ENCODE measurements around the gene BCDIN3D.
"Not testable (repeated sequence)": the region's sequence is repeated elsewhere in the genome, so short reads cannot be mapped to it uniquely, and the experiment has no call there.

BCDIN3D gene

GRCh38 chr12:49842519-49843352 lies at the start of gene BCDIN3D:
Gene BCDIN3D, minus strand, starts transcription at chr12:49843106. Its CDS starts 19 bp downstream, at chr12:49843087.
- DNase-seq: peak; percentile 76

- DNase-seq: peak; percentile 29
Measured at GRCh38 chr12:49892084-49892731, 49.3 kb upstream of the BCDIN3D start.

GRCh38 chr12:49891476-49891875 lies 48.6 kb upstream of the BCDIN3D start:
- no peak for DNase-seq

- no peak for DNase-seq
Measured at GRCh38 chr12:49891012-49891411, 48.1 kb upstream of the BCDIN3D start.

GRCh38 chr12:49890096-49890461 lies 47.2 kb upstream of the BCDIN3D start:
- no peak for DNase-seq

- no peak for DNase-seq
Measured at GRCh38 chr12:49889361-49890095, 46.6 kb upstream of the BCDIN3D start.

- no peak for DNase-seq
Measured at GRCh38 chr12:49888461-49889151, 45.7 kb upstream of the BCDIN3D start.

GRCh38 chr12:49887536-49888401 lies 44.9 kb upstream of the BCDIN3D start:
- no peak for DNase-seq

GRCh38 chr12:49887091-49887490 lies 44.2 kb upstream of the BCDIN3D start:
- DNase-seq: no peak

- no peak for DNase-seq
Measured at GRCh38 chr12:49885663-49886461, 43.0 kb upstream of the BCDIN3D start.

GRCh38 chr12:49885118-49885517 lies 42.2 kb upstream of the BCDIN3D start:
- peak; percentile 45 for DNase-seq

GRCh38 chr12:49882851-49883464 lies 40.1 kb upstream of the BCDIN3D start:
- DNase-seq: no peak

- DNase-seq: no peak
Measured at GRCh38 chr12:49882248-49882850, 39.4 kb upstream of the BCDIN3D start.

GRCh38 chr12:49881415-49882247 lies 38.7 kb upstream of the BCDIN3D start:
- no peak for DNase-seq

GRCh38 chr12:49880756-49881414 lies 38.0 kb upstream of the BCDIN3D start:
- no peak for DNase-seq

- DNase-seq: not testable (repeated sequence)
Measured at GRCh38 chr12:49879065-49879464, 36.2 kb upstream of the BCDIN3D start.

GRCh38 chr12:49878021-49878420 lies 35.1 kb upstream of the BCDIN3D start:
- no peak for DNase-seq

GRCh38 chr12:49877066-49877465 lies 34.2 kb upstream of the BCDIN3D start:
- no peak for DNase-seq

- DNase-seq: no peak
Measured at GRCh38 chr12:49876070-49876469, 33.2 kb upstream of the BCDIN3D start.
